ENCODE measurements around the gene SAMM50. TPM values are rescaled to one million over a fixed set of nuclear protein-coding genes. Genes with fewer than 3 reads are reported as not detected.

The SAMM50 gene
- total and polyA plus RNA-seq, 10 of the 15 experiments (the other 5 are each of a cell fraction or from before 2014, with no cell fraction given), result 38.2 to 126 (median 62.4) TPM

DNA sequence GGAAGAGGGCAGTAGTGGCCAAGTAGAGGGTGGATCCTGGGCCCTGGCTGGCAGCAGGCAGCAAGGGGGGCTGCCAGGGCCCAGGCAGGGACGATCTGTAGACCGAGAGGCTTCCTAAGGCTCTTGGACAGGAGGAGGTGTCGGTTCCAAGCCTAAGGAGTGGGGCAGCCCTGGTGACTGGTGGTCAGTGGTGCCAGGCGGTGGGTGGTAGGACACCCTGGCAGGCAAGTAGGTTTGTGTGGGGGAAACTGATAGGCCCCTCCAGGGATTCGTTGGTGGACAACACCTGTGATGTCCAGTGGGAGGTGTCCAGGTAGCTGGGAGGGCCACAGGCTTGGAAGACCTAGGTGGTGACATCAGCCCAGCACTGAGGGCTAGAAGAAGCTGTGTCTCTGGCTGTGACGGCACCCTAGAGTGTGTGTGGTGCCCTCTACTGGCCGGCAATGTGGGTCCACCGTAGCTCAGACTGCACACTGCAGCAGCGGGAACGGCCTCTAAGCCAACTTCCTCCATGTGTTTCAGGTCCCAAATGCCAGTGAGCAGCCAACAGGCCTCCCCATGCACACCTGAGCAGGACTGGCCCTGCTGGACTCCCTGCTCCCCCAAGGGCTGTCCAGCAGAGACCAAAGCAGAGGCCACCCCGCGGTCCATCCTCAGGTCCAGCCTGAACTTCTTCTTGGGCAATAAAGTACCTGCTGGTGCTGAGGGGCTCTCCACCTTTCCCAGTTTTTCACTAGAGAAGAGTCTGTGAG, 9.4 kb upstream of the SAMM50 start:
- ChIA-PET POLR2A (interaction anchor here (0.6 to 1.4 kb wide), 2 partner anchors 9 to 929 kb away, joined by 4 to 5 read pairs; partner anchors contain the start of gene SAMM50), RAD21 (ENCODE audit: unreplicated experiment) (interaction anchor here (0.8 to 1.5 kb wide), 3 partner anchors 9 to 66 kb away, joined by 3 to 14 read pairs (median 3); partner anchors contain the start of gene SAMM50), CTCF (interaction anchor here (0.5 to 4.2 kb wide), 13 partner anchors 9 to 1808 kb away, joined by 3 to 37 read pairs (median 3); partner anchors contain the start of gene SAMM50), SMC1A (ENCODE audit: uncharacterized antibody, unreplicated experiment) (interaction anchor here (1.0 kb wide), 1 partner anchor 63 kb away, joined by 5 read pairs; no protein-coding TSS in a partner anchor)
- Histone ChIP-seq H3K4me1 (ENCODE audit: control insufficient read depth, insufficient read depth, low read length) (no peaks in the 10 kb centered on the region), H3K4me3 (no peak overlapping the region), H3K79me2 (ENCODE audit: control insufficient read depth, insufficient read depth, low read length) (no peaks in the 10 kb centered on the region), H2AFZ (ENCODE audit: control insufficient read depth, low read depth, low read length) (no peak overlapping the region), H3K27me3 (replicated peaks in 1 of 2; ENCODE audit: control insufficient read depth in 2 of 2, insufficient read depth in 2 of 2, low read length in 1 of 2) (no peaks in the 10 kb centered on the region; a peak in 1 of 4 replicates), H3K9ac (ENCODE audit: control insufficient read depth, insufficient read depth, low read length) (no peak overlapping the region), H4K20me1 (ENCODE audit: control insufficient read depth, insufficient read depth) (no peaks in the 10 kb centered on the region), H3K27ac (ENCODE audit: control insufficient read depth, insufficient read depth) (no peak overlapping the region), H3K4me2 (ENCODE audit: control insufficient read depth, insufficient read depth) (no peak overlapping the region), H3K36me3 (ENCODE audit: control insufficient read depth in 2 of 2, insufficient read depth in 2 of 2, low read length in 1 of 2) (no peaks in the 10 kb centered on the region), H3K9me3 (replicated peaks; ENCODE audit: control insufficient read depth, insufficient read depth, low read length) (no peaks in the 10 kb centered on the region)
- ATAC-seq, result peak; percentile 100
- WGBS (ENCODE audit: insufficient coverage, insufficient replicate concordance, low lambda C conversion rate, missing lambda C conversion rate), result 32% methylated on average over 12 of the region's 12 CpGs
- BruUV-seq (replicated peaks), result no TSS peak
- DNase-seq (ENCODE audit: low read depth, low spot score), result no peak
- no peak for FAIRE-seq
- intact Hi-C loops (cut with micrococcal nuclease; ENCODE audit: unreplicated experiment) (no loop called here), in situ Hi-C loops (cut with MboI) (no loop called here)
- TF ChIP-seq SMC3 (IDR thresholded peaks at IDR 0.05; ENCODE audit: borderline replicate concordance, low read length) (peak; percentile 40; the same call in 1 of the 2 replicates), RAD21 (IDR thresholded peaks at IDR 0.05; ENCODE audit: insufficient read depth, low read depth, low read length) (peak; percentile 37), JUND (IDR thresholded peaks at IDR 0.05; ENCODE audit: low read depth, low read length) (no peak), YY1 (IDR thresholded peaks at IDR 0.05; ENCODE audit: low read depth, low read length) (0 out of 2 replicates have a peak, but pooled peaks have one; percentile 20), SMARCA5 (IDR thresholded peaks at IDR 0.05) (0 out of 2 replicates have a peak, but pooled peaks have one; percentile 32), SRF (IDR thresholded peaks at IDR 0.05; ENCODE audit: low read depth in 2 of 2, low read length in 2 of 2) (0 out of 4 replicates have a peak, but pooled peaks of 1 of the 2 experiments have one; percentile 10)
- TF ChIP-seq, protein P1, sequence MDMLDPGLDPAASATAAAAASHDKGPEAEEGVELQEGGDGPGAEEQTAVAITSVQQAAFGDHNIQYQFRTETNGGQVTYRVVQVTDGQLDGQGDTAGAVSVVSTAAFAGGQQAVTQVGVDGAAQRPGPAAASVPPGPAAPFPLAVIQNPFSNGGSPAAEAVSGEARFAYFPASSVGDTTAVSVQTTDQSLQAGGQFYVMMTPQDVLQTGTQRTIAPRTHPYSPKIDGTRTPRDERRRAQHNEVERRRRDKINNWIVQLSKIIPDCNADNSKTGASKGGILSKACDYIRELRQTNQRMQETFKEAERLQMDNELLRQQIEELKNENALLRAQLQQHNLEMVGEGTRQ (IDR thresholded peaks at IDR 0.05; ENCODE audit: borderline replicate concordance, low read depth, low read length), result no peak
- TF ChIP-seq, protein P2, sequence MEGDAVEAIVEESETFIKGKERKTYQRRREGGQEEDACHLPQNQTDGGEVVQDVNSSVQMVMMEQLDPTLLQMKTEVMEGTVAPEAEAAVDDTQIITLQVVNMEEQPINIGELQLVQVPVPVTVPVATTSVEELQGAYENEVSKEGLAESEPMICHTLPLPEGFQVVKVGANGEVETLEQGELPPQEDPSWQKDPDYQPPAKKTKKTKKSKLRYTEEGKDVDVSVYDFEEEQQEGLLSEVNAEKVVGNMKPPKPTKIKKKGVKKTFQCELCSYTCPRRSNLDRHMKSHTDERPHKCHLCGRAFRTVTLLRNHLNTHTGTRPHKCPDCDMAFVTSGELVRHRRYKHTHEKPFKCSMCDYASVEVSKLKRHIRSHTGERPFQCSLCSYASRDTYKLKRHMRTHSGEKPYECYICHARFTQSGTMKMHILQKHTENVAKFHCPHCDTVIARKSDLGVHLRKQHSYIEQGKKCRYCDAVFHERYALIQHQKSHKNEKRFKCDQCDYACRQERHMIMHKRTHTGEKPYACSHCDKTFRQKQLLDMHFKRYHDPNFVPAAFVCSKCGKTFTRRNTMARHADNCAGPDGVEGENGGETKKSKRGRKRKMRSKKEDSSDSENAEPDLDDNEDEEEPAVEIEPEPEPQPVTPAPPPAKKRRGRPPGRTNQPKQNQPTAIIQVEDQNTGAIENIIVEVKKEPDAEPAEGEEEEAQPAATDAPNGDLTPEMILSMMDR (IDR thresholded peaks at IDR 0.05 in 2 of 3, conservative IDR thresholded peaks at IDR 0.05 in 1 of 3; ENCODE audit: control insufficient read depth in 2 of 3, extremely low read depth in 1 of 3, insufficient read depth in 1 of 3, low read depth in 3 of 3, low read length in 3 of 3), result peak; percentile 78 to 86 (median 79)

All from GM12878 (cell line).